Embryonic facial prominence (tissue), 1 donor: ENCODE results near the gene COL1A2.
A peak's percentile ranks its signal among the peaks of the same experiment; 100 is the strongest.

Experiments used
- DNase-seq: peaks from one replicate; pipeline ENCODE4 v3.0.0-alpha.2; 2016; ENCODE audit errors: extremely low spot score

COL1A2 gene

DNA sequence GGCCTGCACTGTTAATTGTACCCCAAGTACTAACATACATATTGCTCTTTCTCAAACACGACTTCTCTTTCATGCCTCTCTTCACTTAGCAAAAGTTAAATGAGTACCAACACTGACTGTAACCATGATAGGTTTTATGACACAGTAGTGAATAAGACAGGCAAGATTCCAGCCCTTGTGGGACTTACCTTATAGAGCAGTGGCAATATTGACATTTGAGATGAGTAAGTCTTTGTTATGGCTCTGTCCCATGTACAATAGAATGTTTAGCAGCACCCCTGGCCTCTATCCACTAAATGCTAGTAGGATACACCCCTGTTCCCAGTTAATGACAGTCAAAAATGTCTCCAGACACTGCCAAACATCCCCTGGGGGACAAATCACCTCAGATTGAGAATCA, 11.9 kb upstream of the COL1A2 start:
- no peak for DNase-seq

GRCh38 chr7:94384315-94384714, 10.4 kb upstream of the COL1A2 start:
- DNase-seq: no peak

GRCh38 chr7:94386416-94386815, 8.3 kb upstream of the COL1A2 start:
- DNase-seq: no peak

DNA sequence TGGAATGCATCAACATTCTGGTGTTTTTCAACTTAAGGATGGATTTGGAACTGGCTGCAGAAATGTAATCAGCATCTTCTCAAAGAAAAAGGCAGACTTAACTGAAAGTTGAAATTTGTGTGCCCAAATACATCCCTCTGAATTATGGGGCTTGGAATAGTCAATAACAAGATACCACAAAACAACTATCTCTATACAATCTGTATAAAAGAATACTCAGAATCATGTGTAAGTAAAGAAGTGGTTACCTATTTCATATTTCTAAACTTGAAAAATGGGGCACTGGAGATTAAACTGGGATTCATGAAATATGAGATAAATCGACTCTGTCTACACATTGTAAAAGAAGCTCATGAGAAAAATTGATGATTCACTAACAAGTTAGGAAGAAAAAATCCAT, 6.2 kb upstream of the COL1A2 start:
- DNase-seq: no peak

DNA sequence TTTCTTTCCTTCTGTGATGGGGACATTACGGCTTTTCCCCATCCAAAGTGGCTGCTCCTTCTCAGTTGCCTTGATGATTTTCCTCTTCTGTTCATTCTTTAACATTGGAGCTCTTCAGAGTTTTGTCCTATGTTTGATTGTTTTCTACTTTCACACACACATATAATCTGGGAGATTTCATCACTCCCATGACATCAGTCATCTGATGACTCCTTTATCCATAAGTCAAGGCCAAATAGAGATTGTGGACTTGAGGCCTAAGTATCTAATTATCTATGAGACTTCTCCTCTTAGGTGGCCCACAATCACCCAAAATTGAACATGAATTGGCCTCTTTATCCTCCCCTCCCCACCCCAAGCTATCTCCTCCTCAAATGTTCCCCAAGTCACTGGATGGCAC, 5.3 kb upstream of the COL1A2 start:
- no peak for DNase-seq

DNA sequence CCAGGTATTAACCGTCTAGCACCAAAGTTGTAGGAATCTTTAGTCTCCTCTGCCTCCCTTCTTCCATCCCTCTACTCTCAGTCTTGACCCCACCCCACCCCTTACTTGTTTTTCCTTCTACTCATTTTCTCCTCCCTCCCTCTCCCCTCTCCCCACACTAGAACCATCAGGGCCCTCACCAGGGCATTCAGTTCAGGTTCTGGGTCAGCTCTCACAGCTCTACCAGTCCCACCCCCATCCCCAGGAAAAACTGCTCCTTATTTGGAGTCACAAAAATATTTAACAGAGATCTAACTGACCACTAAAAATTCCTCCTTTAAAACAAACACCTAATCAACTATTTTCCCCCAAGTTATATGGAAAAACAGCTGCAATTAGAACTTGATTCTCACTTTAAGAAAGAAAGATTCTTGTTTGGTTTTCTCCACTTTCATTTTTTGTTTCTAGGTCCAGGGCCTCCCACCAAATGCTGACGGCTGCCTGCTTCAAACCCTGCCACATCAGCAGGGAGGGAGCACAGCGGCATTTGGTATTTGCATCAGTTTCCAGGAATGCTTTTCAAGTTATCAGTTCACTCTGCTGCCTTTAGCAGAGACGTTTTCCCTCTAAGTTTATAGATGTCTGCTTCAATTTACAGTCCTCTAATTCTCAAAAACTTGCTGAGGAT, 2.8 kb upstream of the COL1A2 start:
- peak; percentile 51 for DNase-seq

DNA sequence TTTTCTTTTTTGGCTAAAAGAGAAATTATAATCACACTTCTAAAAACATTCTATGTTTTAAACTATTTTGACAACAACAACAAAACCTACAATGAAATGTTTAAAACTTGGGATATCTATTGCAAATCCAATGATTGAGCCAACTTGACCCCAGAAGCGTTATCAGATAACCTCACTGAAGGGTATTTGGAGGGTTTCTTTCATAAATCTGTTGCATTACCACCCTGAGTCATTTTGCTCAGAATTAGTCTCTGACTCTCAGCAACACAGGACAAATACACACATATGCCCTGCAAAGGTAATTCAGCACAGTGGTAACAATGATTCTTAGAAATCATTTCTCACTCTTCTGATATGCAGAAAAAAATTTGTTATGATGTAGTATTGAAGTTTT, 2.3 kb upstream of the COL1A2 start:
- DNase-seq: no peak

- DNase-seq: peak; percentile 63
Measured at GRCh38 chr7:94393246-94394108, 1.2 kb upstream of the COL1A2 start.

GRCh38 chr7:94394109-94394436, 622 bp upstream of the COL1A2 start:
- DNase-seq: peak; percentile 70

- peak; percentile 90 for DNase-seq
Measured at GRCh38 chr7:94395141-94396036, 694 bp downstream of the COL1A2 start.

GRCh38 chr7:94396037-94396431, 1.3 kb downstream of the COL1A2 start:
- peak; percentile 76 for DNase-seq

DNA sequence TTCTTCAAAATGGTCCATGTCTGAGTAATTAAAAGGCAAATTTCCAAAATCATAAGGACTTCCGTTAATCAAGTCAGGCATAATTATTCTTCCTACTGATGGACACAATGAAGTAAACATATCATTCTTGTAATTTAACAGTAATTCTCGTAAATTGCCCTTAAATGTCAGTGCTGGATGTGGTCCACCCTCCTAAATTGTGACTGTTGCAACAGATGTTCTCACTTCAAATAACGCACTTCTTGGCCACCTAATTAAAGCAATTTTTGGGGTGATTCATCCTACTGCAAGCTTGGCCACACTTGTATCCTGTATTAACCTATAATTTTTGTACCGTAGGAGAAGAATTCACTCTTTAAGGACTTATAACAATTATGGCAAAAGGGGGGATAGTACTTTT, 1.9 kb downstream of the COL1A2 start:
- DNase-seq: no peak

DNA sequence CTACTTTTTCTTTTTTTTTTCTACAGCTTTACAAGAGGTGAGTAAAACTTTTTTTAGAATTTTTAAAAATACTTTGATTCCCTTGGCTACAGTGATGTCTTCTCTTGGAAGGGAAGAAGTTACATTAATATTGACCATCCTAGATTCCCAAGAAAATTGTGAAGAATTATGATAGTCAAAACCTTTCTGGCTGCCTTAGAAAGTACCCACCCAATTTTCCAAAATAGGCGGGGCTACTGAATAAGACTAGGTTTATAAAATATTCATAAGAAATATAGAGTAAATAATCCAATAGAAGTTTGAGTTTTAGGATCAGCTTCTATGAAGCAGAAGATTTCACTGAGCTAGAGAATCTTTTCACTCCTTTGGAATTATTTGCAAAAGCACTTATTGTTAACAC, 3.0 kb downstream of the COL1A2 start:
- DNase-seq: no peak

GRCh38 chr7:94398841-94399240, 4.1 kb downstream of the COL1A2 start:
- no peak for DNase-seq

DNA sequence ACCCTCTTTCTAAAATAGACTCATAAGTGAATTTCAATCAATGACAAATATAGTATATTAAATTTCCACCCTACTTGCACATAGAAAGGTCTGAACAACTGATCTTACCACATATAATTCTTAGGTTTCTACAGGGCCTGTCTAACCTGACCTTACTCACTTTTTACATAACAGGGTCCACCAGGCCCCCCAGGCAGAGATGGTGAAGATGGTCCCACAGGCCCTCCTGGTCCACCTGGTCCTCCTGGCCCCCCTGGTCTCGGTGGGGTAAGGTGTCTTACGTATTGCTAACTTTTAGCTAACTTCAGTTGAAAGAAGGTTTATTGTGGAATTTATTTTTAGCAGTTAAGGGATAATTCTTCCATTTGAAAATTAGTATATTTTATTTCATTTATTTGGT, 5.3 kb downstream of the COL1A2 start:
- DNase-seq: no peak

GRCh38 chr7:94400643-94401427, 6.1 kb downstream of the COL1A2 start:
- DNase-seq: no peak

- DNase-seq: no peak
Measured at GRCh38 chr7:94401428-94401814, 6.7 kb downstream of the COL1A2 start.

DNA sequence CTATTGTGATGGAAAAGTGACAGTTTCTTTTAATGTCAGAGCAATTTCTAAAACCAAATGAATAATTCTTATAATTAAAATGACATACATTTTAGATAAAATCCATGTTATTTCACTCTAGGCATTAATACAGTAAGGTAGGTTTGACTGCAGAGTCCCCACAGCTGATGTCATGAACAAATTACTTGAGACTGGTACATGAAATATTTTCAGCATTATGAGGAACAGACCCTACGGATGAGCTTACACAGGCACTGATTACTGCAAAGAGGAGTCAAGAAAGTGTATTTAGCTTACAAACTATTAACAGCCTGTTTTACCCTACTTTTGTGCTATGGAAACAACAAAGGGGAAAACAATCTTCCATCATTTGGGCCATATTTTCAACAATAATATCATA, 8.9 kb downstream of the COL1A2 start:
- DNase-seq: no peak

DNA sequence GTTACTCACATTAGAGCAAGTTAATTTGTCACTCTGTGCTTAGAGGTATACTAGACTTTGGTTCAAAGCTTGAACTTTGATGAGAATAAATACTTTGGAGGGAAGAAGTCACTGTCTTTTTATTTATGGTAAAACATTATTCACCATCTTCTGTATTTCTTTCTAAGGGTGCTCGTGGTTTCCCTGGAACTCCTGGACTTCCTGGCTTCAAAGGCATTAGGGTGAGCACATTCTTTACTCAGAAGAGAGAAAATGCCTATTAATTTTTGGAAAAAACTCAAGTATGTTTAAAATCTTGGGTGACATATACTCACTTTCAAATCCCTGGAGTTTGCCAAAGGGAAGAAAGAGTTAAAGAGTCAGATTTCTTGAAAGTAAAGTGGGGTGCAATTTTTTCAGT, 10.8 kb downstream of the COL1A2 start:
- DNase-seq: no peak

- no peak for DNase-seq
Measured at GRCh38 chr7:94406696-94407095, 12.0 kb downstream of the COL1A2 start.

GRCh38 chr7:94409200-94409948, 14.7 kb downstream of the COL1A2 start:
- no peak for DNase-seq
